ENCODE measurements around the gene MCM7. TPM values are rescaled to one million over a fixed set of nuclear protein-coding genes. Genes with fewer than 3 reads are reported as not detected.

MCM7 gene
- total and polyA plus RNA-seq, 10 of the 15 experiments (the other 5 are each of a cell fraction or from before 2014, with no cell fraction given) = 183 to 383 (median 244) TPM

GRCh38 chr7:100120733-100121036 is 19.5 kb upstream of the MCM7 start:
- WGBS (ENCODE audit: insufficient coverage, insufficient replicate concordance, low lambda C conversion rate, missing lambda C conversion rate) = 0% methylated on average over 1 of the region's 1 CpG
- Histone ChIP-seq H3K9me3 (replicated peaks; ENCODE audit: control insufficient read depth, insufficient read depth, low read length) (no peaks in the 10 kb centered on the region), H2AFZ (ENCODE audit: control insufficient read depth, low read depth, low read length) (no peak overlapping the region), H3K4me1 (ENCODE audit: control insufficient read depth, insufficient read depth, low read length) (peaks cover 12% of the 10 kb centered on the region), H4K20me1 (ENCODE audit: control insufficient read depth, insufficient read depth) (no peaks in the 10 kb centered on the region), H3K36me3 (ENCODE audit: control insufficient read depth in 2 of 2, insufficient read depth in 2 of 2, low read length in 1 of 2) (no peaks in the 10 kb centered on the region; a peak in 1 of 4 replicates), H3K27me3 (replicated peaks in 1 of 2; ENCODE audit: control insufficient read depth in 2 of 2, insufficient read depth in 2 of 2, low read length in 1 of 2) (no peaks in the 10 kb centered on the region), H3K9ac (ENCODE audit: control insufficient read depth, insufficient read depth, low read length) (no peak overlapping the region), H3K4me2 (ENCODE audit: control insufficient read depth, insufficient read depth) (peak overlapping the region; percentile 64), H3K27ac (ENCODE audit: control insufficient read depth, insufficient read depth) (no peak overlapping the region), H3K79me2 (ENCODE audit: control insufficient read depth, insufficient read depth, low read length) (peaks cover 10% of the 10 kb centered on the region), H3K4me3 (peak overlapping the region; percentile 82)
- ChIA-PET CTCF (interaction anchor here (0.6 to 1.8 kb wide), 4 partner anchors 12 to 124 kb away, joined by 3 to 4 read pairs (median 4); partner anchors contain the start of gene AP4M1), SMC1A (ENCODE audit: uncharacterized antibody, unreplicated experiment) (interaction anchor here (1.4 to 1.6 kb wide), 3 partner anchors 9 to 207 kb away, joined by 3 to 4 read pairs (median 4); no protein-coding TSS in a partner anchor), POLR2A (interaction anchor here (0.6 to 1.6 kb wide), 4 partner anchors 9 to 61 kb away, joined by 3 to 5 read pairs (median 4); no protein-coding TSS in a partner anchor), RAD21 (ENCODE audit: unreplicated experiment) (interaction anchor here (0.8 to 1.2 kb wide), 2 partner anchors 12 to 38 kb away, joined by 3 read pairs; no protein-coding TSS in a partner anchor)
- TF ChIP-seq TAF1 (IDR thresholded peaks at IDR 0.05; ENCODE audit: borderline replicate concordance, low read depth, low read length) = no peak
- no peak for TF ChIP-seq NFYB (IDR thresholded peaks at IDR 0.05; ENCODE audit: insufficient read depth, low read depth, low read length)
- no peak for TF ChIP-seq TCF7 (IDR thresholded peaks at IDR 0.05; ENCODE audit: borderline replicate concordance)
- TF ChIP-seq, protein P1, sequence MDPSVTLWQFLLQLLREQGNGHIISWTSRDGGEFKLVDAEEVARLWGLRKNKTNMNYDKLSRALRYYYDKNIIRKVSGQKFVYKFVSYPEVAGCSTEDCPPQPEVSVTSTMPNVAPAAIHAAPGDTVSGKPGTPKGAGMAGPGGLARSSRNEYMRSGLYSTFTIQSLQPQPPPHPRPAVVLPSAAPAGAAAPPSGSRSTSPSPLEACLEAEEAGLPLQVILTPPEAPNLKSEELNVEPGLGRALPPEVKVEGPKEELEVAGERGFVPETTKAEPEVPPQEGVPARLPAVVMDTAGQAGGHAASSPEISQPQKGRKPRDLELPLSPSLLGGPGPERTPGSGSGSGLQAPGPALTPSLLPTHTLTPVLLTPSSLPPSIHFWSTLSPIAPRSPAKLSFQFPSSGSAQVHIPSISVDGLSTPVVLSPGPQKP (IDR thresholded peaks at IDR 0.05; ENCODE audit: low read depth, low read length) = no peak
- TF ChIP-seq, protein P2, sequence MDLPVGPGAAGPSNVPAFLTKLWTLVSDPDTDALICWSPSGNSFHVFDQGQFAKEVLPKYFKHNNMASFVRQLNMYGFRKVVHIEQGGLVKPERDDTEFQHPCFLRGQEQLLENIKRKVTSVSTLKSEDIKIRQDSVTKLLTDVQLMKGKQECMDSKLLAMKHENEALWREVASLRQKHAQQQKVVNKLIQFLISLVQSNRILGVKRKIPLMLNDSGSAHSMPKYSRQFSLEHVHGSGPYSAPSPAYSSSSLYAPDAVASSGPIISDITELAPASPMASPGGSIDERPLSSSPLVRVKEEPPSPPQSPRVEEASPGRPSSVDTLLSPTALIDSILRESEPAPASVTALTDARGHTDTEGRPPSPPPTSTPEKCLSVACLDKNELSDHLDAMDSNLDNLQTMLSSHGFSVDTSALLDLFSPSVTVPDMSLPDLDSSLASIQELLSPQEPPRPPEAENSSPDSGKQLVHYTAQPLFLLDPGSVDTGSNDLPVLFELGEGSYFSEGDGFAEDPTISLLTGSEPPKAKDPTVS (IDR thresholded peaks at IDR 0.05; ENCODE audit: low read depth, low read length) = no peak
- no peak for TF ChIP-seq SP1 (IDR thresholded peaks at IDR 0.05; ENCODE audit: low read depth, low read length)
- ATAC-seq (no peak), FAIRE-seq (no peak), DNase-seq (ENCODE audit: low read depth, low spot score) (no peak)
- no TSS peak for BruUV-seq (replicated peaks)
- in situ Hi-C loops (cut with MboI) = no loop called here
- intact Hi-C loops (cut with micrococcal nuclease; ENCODE audit: unreplicated experiment) = no loop called here
